Heart left ventricle (tissue), 16 donors: ENCODE data around the gene TARS2. TPM values are rescaled to one million over a fixed set of nuclear protein-coding genes. Genes with fewer than 3 reads are reported as not detected.

ENCODE experiments used
- ATAC-seq, 4 donors: fragments of 200-7000 bp; cut with Tn5 transposase; one replicate each; pipeline ENCODE4 v1.9.1; 2020 to 2022; ENCODE audit warnings: moderate library complexity in 4 of 4, mild to moderate bottlenecking in 3 of 4, moderate number of reproducible peaks in 1 of 4
- DNase-seq, 5 donors: peaks; one replicate each; pipeline ENCODE4 v3.0.0-alpha.2; 2020
- H3K27ac ChIP-seq, 12 donors: fragments of 200-600 bp; sonication (generic) in 4 of 12; one replicate each; pipeline versions ENCODE4 v1.5.0 to v1.8.0; 2016 to 2022; ENCODE audit warnings: mild to moderate bottlenecking in 2 of 12
- H3K27me3 ChIP-seq, 9 donors: fragments of 200-600 bp; sonication (generic) in 2 of 9; one replicate each; pipeline versions ENCODE4 v1.5.1 to v1.8.0; 2016 to 2022; ENCODE audit warnings: mild to moderate bottlenecking in 3 of 9
- H3K36me3 ChIP-seq, 9 donors: fragments of 200-600 bp; sonication (generic) in 2 of 9; one replicate each; pipeline versions ENCODE4 v1.5.0 to v1.8.0; 2018 to 2022; ENCODE audit warnings: mild to moderate bottlenecking in 2 of 9
- H3K4me1 ChIP-seq, 12 donors: fragments of 200-600 bp; sonication (generic) in 4 of 12; one replicate each; pipeline versions ENCODE4 v1.5.0 to v1.8.0; 2016 to 2022; ENCODE audit warnings: mild to moderate bottlenecking in 3 of 12
- H3K4me3 ChIP-seq, 12 donors: fragments of 200-600 bp; sonication (generic) in 4 of 12; one replicate each; pipeline versions ENCODE4 v1.5.0 to v1.8.0; 2017 to 2022; ENCODE audit warnings: mild to moderate bottlenecking in 9 of 12, moderate library complexity in 4 of 12
- H3K9me3 ChIP-seq, 12 donors: fragments of 200-600 bp; sonication (generic) in 4 of 12; one replicate each; pipeline versions ENCODE4 v1.5.0 to v1.8.0; 2016 to 2022; ENCODE audit warnings: mild to moderate bottlenecking in 1 of 12
- CTCF ChIP-seq, 12 donors: fragments of 200-600 bp; sonication (generic) in 4 of 12; IDR thresholded peaks; one replicate each; pipeline versions ENCODE4 v1.5.0 to v1.8.0; 2018 to 2022; ENCODE audit warnings: antibody characterized with exemption in 12 of 12, mild to moderate bottlenecking in 5 of 12
- POLR2A ChIP-seq, 2 donors: fragments of 450-650 bp; IDR thresholded peaks; one replicate each; pipeline ENCODE4 v1.6.1; 2017; ENCODE audit warnings: antibody characterized with exemption in 2 of 2, mild to moderate bottlenecking in 2 of 2, moderate library complexity in 2 of 2
- WGBS, 4 donors: extraction: QIAGEN DNeasy Blood & Tissue Kit in 2 of 4; methylation state at CpG; one replicate each; pipeline versions ENCODE4 v1.1.5 to v1.1.7; 2013 to 2018; 5-methylcytosine and 5-hydroxymethylcytosine counted together
- intact Hi-C, 10 donors: fragments of 100-400 bp; cut with DNase I; formaldehyde crosslinking; loops; one replicate each; pipeline versions ENCODE4 v1.11.1 to v1.14.2; 2022
- polyA plus RNA-seq, 2 donors: library from polyadenylated mRNA; stranded (reverse); fragments of 200-250 nt; gene quantifications; one replicate each; pipeline ENCODE4 v1.2.3, GENCODE V29; 2013
- total RNA-seq, 9 donors: library from RNA; depleted of rRNA in 2 of 9; stranded (reverse); fragments of >200 nt in 2 of 9; fragmentation: NEBNext Ultra II Directional in 3 of 9; extraction: Animal tissue kit (Norgen Biotek cat#: 25700) in 3 of 9; gene quantifications; one replicate each; pipeline versions ENCODE4 v1.1.0 to v1.2.4, GENCODE V29; 2016 to 2023
- donor health status: ischemic (EF 13 %, LVEDD 7.1; RV severe dilation, severe dysfunction).
- donor health status: healthy with polysubstance abuse.
- donor health status: DM: no; HTN: yes; CAD: no.
- donor health status: DM: no; HTN: no; CAD: no.
- donor health status: ischemic (EF 25% LVEDD 6.9; RV normal size, moderate dysfunction).
- donor health status: ischemic (EF 25% LVEDD 5.7; RV mildly dilated, moderate dysfunction).
- donor health status: healthy.
- donor health status: DM: yes; HTN: yes; CAD: no.
- donor health status: ischemic (EF 35%, LVEDD 5.7; RV mildly dilated, moderate dysfunction).
- donor health status: nonischemic (EF 11% LVEDD 7.7; RV severe dilation, severe dysfunction).
- donor health status: DM: yes; HTN: yes; CAD: no.
- donor health status: PGD.
- donor health status: ischemic (EF 29% LVEDD 5.4; RV normal size, mild dysfunction).
- donor health status: nonischemic (EF 23%, LVEDD 6.1; RV moderate dilation, normal function).

TARS2 gene
- total and polyA plus RNA-seq, 11 donors = 21.9 to 46.5 (median 28.9) TPM

- DNase-seq (no peak), ATAC-seq (no peak)
- peaks cover 0 to 44% (median 9%) of the 10 kb centered on the region in 12 donors for H3K4me1 ChIP-seq
- intact Hi-C loops = loop anchor here in 3 of 10 donors (5.0 to 10.0 kb wide), 3 partner anchors 65 to 282 kb away; partner anchors contain the start of gene CA14 (in 1 of the 3)
- TF ChIP-seq POLR2A (IDR thresholded peaks at IDR 0.05) (no peak), CTCF (IDR thresholded peaks at IDR 0.05) (no peak)
- WGBS, 4 donors = 93 to 96% (median 93%) methylated on average over 12 of the region's 12 CpGs
- H3K36me3 ChIP-seq = no peaks in the 10 kb centered on the region
- H3K4me3 ChIP-seq = no peak overlapping the region
- no peaks in the 10 kb centered on the region for H3K27me3 ChIP-seq
- no peaks in the 10 kb centered on the region for H3K9me3 ChIP-seq
- no peak overlapping the region for H3K27ac ChIP-seq
These were observed 49.9 kb downstream of the TARS2 start for GRCh38 chr1:150536836-150537731.

- 69 to 83% (median 77%) methylated on average over 17 of the region's 17 CpGs for WGBS, 4 donors
- TF ChIP-seq POLR2A (IDR thresholded peaks at IDR 0.05) (no peak), CTCF (IDR thresholded peaks at IDR 0.05) (no peak)
- peak in 1 of 4 donors; percentile 8 for ATAC-seq
- no peaks in the 10 kb centered on the region for H3K9me3 ChIP-seq
- no peak for DNase-seq
- intact Hi-C loops = loop anchor here in 3 of 10 donors (5.0 to 10.0 kb wide), 3 partner anchors 66 to 283 kb away; partner anchors contain the start of gene CA14 (in 1 of the 3)
- H3K36me3 ChIP-seq = no peaks in the 10 kb centered on the region
- no peak overlapping the region for H3K4me3 ChIP-seq
- no peak overlapping the region for H3K27ac ChIP-seq
- no peaks in the 10 kb centered on the region for H3K27me3 ChIP-seq
- peaks cover 0 to 36% (median 2%) of the 10 kb centered on the region in 12 donors for H3K4me1 ChIP-seq
These were observed 50.8 kb downstream of the TARS2 start for GRCh38 chr1:150537732-150538684.

- no peak for TF ChIP-seq CTCF (IDR thresholded peaks at IDR 0.05)
- no peak for TF ChIP-seq POLR2A (IDR thresholded peaks at IDR 0.05)
These were observed 56.4 kb downstream of the TARS2 start for GRCh38 chr1:150543500-150544143.

More at GRCh38 chr1:150543500-150544143, 56.4 kb downstream of the TARS2 start:
- intact Hi-C loops = no loop called here
- ATAC-seq = peak in 3 of 4 donors; percentile 52 to 75 (median 65)
- Histone ChIP-seq H3K4me1 (peaks cover 0 to 11% (median 3%) of the 10 kb centered on the region in 12 donors), H3K4me3 (no peak overlapping the region), H3K27ac (peak overlapping the region in 2 of 12 donors; percentile 10 to 24), H3K27me3 (peaks cover 0 to under 1% (median 0%) of the 10 kb centered on the region in 9 donors), H3K9me3 (no peaks in the 10 kb centered on the region), H3K36me3 (no peaks in the 10 kb centered on the region)
- WGBS, 4 donors = 72 to 85% (median 79%) methylated on average over 13 of the region's 13 CpGs
- DNase-seq = no peak
